Memory B cell (primary cell): Measurements from ENCODE around the gene GOLPH3L.
A peak's percentile ranks its signal among the peaks of the same experiment; 100 is the strongest.
"Not testable (repeated sequence)": the region's sequence is repeated elsewhere in the genome, so short reads cannot be mapped to it uniquely, and the experiment has no call there.

Experiments used
- ATAC-seq: fragments of 150-1000 bp; cut with Tn5 transposase; 2 replicates; pipeline ENCODE4 v1.10.0; 2021; ENCODE audit warnings: low read depth, mild to moderate bottlenecking, moderate library complexity
- DNase-seq, 2 donors: peaks; one replicate each; pipeline ENCODE4 v3.0.0; 2022; ENCODE audit warnings: low spot score in 2 of 2
- H3K27ac Mint-ChIP-seq: one replicate; pipeline ENCODE4 v1.8.0; 2022; ENCODE audit warnings: mild to moderate bottlenecking, moderate library complexity, mixed read lengths
- H3K27me3 Mint-ChIP-seq: one replicate; pipeline ENCODE4 v1.8.0; 2022; ENCODE audit warnings: mixed read lengths
- H3K36me3 Mint-ChIP-seq: one replicate; pipeline ENCODE4 v1.8.0; 2022; ENCODE audit warnings: mild to moderate bottlenecking, mixed read lengths
- H3K4me1 Mint-ChIP-seq: one replicate; pipeline ENCODE4 v1.8.0; 2022; ENCODE audit warnings: mixed read lengths
- H3K4me3 Mint-ChIP-seq: one replicate; pipeline ENCODE4 v1.8.0; 2022; ENCODE audit warnings: mild to moderate bottlenecking, moderate library complexity, mixed read lengths
- H3K9me3 Mint-ChIP-seq: one replicate; pipeline ENCODE4 v1.8.0; 2022; ENCODE audit warnings: mixed read lengths

Gene GOLPH3L

DNA sequence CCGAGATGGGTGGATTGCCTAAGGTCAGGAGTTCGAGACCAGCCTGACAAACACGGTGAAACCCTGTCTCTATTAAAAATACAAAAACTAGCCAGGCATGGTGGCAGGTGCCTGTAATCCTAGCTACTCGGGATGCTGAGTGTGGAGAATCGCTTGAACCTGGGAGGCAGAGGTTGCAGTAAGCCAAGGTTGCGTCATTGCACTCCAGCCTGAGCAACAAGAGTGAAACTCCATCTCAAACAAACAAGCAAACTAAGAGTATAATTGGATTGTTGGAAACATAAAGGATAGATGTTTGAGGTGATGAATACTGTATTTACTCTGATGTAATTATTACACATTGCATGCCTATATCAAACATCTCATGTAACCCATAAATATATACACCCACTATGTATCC is 58.5 kb downstream of the GOLPH3L start:
- H3K4me3 Mint-ChIP-seq, DNase-seq, ATAC-seq, H3K36me3 Mint-ChIP-seq, H3K27ac Mint-ChIP-seq, H3K27me3 Mint-ChIP-seq, H3K9me3 Mint-ChIP-seq: not testable (repeated sequence)
- H3K4me1 Mint-ChIP-seq: peaks cover 12% of the 10 kb centered on the region

GRCh38 chr1:150634839-150635622 is 61.9 kb downstream of the GOLPH3L start:
- H3K9me3 Mint-ChIP-seq, H3K27me3 Mint-ChIP-seq, DNase-seq, ATAC-seq, H3K36me3 Mint-ChIP-seq, H3K27ac Mint-ChIP-seq: not testable (repeated sequence)
- H3K4me3 Mint-ChIP-seq: peak overlapping the region; percentile 21
- H3K4me1 Mint-ChIP-seq: peaks cover 18% of the 10 kb centered on the region

GRCh38 chr1:150629115-150629928 is 67.6 kb downstream of the GOLPH3L start, which contains the start of gene ENSA:
Gene ENSA, minus strand, starts transcription at chr1:150629612. Its CDS starts 142 bp downstream, at chr1:150629470.
- peak; percentile 84 for ATAC-seq

DNA sequence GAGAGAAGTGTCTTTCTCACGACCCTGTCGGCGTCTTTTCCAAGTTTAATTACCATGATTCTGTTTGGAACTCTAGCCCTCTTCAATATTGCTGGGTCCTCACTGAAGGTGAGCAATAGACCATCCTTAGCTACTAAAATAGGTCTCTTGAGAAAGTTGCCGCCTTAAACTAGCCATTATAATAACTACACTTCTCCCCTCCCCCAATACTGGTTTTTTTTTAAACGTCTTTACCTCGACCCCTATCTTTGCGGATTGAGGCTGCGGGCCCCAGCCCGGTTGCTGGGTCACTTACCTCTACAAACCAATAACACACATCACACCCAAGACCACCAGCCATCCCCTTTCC is 68.2 kb downstream of the GOLPH3L start:
- no peak for DNase-seq
- Mint-ChIP-seq H3K4me1 (peaks cover 10% of the 10 kb centered on the region), H3K4me3 (no peak overlapping the region), H3K9me3 (no peaks in the 10 kb centered on the region), H3K27me3 (no peaks in the 10 kb centered on the region), H3K36me3 (peaks cover 14% of the 10 kb centered on the region), H3K27ac (no peak overlapping the region)
- no peak for ATAC-seq

More at GRCh38 chr1:150629115-150629928, 67.6 kb downstream of the GOLPH3L start, which contains the start of gene ENSA:
- peaks cover 10% of the 10 kb centered on the region for H3K4me1 Mint-ChIP-seq
- H3K4me3 Mint-ChIP-seq: no peak within 1 kb of the TSS
- H3K36me3 Mint-ChIP-seq: peaks cover 14% of the 10 kb centered on the region
- DNase-seq: peak; percentile 89 to 94
- no peaks in the 10 kb centered on the region for H3K27me3 Mint-ChIP-seq
- no peaks in the 10 kb centered on the region for H3K9me3 Mint-ChIP-seq
- H3K27ac Mint-ChIP-seq: no peak within 1 kb of the TSS

DNA sequence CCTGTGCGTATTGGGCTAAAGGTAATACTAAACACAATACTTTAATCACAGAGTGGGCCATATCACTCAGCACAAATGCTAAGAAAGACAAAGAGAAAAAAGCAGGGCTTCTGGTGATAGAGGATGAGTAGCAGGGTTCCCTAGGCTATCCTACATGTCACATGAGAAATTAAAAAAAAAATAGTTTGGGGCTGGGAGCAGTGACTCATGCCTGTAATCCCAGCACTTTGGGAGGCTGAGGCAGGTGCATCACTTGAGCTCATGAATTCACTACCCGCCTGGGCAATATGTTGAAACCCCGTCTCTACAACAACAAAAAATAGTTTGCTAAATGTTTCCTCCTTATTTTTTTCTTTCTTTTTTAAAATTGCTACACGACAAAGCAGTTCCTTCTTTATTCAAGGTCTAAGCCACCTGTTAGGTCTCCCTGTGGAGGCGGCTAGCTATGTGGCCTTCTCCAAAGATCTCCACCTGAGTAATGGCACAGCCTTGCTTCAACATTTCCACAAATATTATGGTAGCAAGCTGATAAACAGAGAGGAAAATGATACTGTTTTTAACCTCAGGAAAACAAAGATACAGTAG is 69.0 kb downstream of the GOLPH3L start:
- Mint-ChIP-seq H3K27ac (peak overlapping the region; percentile 15), H3K4me3 (peak overlapping the region; percentile 51), H3K9me3 (no peaks in the 10 kb centered on the region), H3K36me3 (peaks cover 17% of the 10 kb centered on the region), H3K27me3 (no peaks in the 10 kb centered on the region), H3K4me1 (peaks cover 10% of the 10 kb centered on the region)
- DNase-seq (no peak), ATAC-seq (no peak)

GRCh38 chr1:150626150-150626549 is 70.8 kb downstream of the GOLPH3L start:
- Mint-ChIP-seq H3K9me3 (no peaks in the 10 kb centered on the region), H3K4me3 (no peak overlapping the region), H3K4me1 (peaks cover 12% of the 10 kb centered on the region), H3K27me3 (no peaks in the 10 kb centered on the region), H3K27ac (peak overlapping the region; percentile 54), H3K36me3 (peaks cover 24% of the 10 kb centered on the region)
- no peak for ATAC-seq
- DNase-seq: no peak

- Mint-ChIP-seq H3K36me3 (peaks cover 29% of the 10 kb centered on the region), H3K4me1 (peaks cover 18% of the 10 kb centered on the region)
- H3K27ac Mint-ChIP-seq, H3K4me3 Mint-ChIP-seq, H3K27me3 Mint-ChIP-seq, DNase-seq, ATAC-seq, H3K9me3 Mint-ChIP-seq: not testable (repeated sequence)
These were observed 72.4 kb downstream of the GOLPH3L start for GRCh38 chr1:150624546-150624945.

- H3K4me1 Mint-ChIP-seq: peaks cover 21% of the 10 kb centered on the region
- not testable (repeated sequence) for H3K27ac Mint-ChIP-seq, H3K27me3 Mint-ChIP-seq, DNase-seq, H3K9me3 Mint-ChIP-seq, ATAC-seq
- peak overlapping the region; percentile 41 for H3K4me3 Mint-ChIP-seq
- H3K36me3 Mint-ChIP-seq: peaks cover 33% of the 10 kb centered on the region
These were observed 72.8 kb downstream of the GOLPH3L start for GRCh38 chr1:150624134-150624533.

DNA sequence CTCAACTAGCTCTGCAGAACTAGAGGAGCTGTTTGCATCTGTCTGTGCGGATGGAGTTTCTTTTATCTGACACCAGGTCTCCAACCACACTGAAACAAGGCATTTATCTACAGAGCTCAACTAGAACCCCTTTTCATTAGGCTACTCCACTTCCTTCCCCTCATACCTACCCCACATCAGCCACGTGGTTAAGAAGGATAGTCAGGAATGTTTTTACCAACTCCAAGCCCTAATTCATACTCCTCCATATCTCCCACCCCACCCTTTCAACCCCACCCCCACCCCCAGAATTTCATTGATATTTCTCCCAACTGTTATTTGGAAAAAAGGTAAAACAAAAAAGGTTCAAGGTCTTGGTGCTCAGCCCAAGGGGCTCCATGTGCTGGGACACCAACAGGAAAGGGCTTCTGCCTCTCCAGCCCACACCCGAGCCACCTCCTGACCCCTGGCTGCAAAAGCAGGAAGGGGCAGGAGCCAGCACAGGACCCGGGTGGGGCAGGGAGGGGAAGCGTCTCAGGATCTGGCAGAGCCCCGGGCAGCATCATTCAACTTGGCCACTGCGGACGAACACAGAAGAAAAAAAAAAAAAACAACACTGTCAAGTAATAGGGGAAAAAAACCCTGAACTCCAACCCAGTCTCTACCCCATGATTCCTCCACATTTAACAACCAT is 74.5 kb downstream of the GOLPH3L start:
- H3K9me3 Mint-ChIP-seq: no peaks in the 10 kb centered on the region
- H3K36me3 Mint-ChIP-seq: peaks cover 33% of the 10 kb centered on the region
- peak overlapping the region; percentile 84 for H3K27ac Mint-ChIP-seq
- no peak for DNase-seq
- ATAC-seq: no peak
- no peak overlapping the region for H3K4me3 Mint-ChIP-seq
- peaks cover 19% of the 10 kb centered on the region for H3K4me1 Mint-ChIP-seq
- no peaks in the 10 kb centered on the region for H3K27me3 Mint-ChIP-seq

DNA sequence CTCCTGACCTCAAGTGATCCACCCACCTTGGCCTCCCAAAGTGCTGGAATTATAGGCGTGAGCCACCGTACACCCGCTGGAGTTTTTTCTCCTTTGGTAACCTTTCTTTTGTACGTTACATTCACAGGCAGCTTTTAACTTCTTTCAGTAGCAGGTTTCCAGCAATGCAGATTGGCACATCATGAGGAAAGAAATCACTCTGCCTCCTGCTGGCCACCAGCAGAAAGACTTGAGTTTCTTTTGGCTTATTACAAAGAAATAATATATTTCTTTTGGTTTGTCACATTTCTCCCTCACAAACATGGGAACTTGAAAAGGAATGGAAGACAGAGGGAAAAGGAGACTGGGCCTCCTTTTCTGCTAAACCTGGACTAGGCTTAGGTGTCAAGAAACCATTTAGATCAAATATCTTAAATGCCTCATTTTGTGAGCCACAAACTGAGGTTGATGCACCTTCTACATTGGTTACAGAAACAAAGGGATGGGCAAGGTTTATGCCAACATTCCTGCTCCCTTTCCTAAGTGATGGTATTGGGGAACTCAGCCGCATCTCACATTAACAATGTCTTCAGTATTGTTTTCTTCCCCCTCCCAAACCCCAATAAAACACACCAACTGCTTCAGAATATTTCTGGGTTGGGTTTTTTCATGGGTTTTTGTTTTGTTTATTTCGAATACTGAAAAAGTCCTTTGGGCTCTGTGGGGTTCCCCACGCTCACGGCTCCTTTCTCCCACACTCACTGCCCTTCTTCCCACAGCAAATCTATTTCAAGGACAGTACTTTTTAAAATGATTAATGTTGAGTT is 75.3 kb downstream of the GOLPH3L start:
- Mint-ChIP-seq H3K36me3 (peaks cover 35% of the 10 kb centered on the region), H3K27me3 (no peaks in the 10 kb centered on the region), H3K27ac (peak overlapping the region; percentile 84), H3K9me3 (no peaks in the 10 kb centered on the region), H3K4me3 (peak overlapping the region; percentile 34), H3K4me1 (peaks cover 22% of the 10 kb centered on the region)
- ATAC-seq (peak; percentile 79), DNase-seq (peak; percentile 46 to 58)

DNA sequence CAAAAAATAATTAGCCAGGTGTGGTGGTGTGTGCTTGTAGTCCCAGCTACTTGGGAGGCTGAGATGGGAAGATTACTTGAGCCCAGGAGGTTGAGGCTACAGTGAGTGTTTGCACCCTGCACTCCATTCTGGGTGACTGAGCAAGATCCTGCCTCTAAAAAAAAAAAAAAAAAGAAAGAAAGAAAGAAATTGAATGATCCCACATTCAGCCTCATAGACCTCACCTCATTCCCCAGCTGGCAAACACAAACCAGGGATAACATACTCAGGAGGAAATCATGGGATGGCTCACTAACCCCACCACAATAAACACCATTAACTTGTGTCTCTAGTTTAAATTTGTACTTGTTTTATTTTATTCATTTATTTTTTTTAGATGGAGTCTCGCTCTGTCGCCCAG is 76.0 kb downstream of the GOLPH3L start:
- Mint-ChIP-seq H3K9me3 (no peaks in the 10 kb centered on the region), H3K36me3 (peaks cover 36% of the 10 kb centered on the region), H3K4me3 (peak overlapping the region; percentile 14), H3K27ac (peak overlapping the region; percentile 84), H3K4me1 (peaks cover 22% of the 10 kb centered on the region), H3K27me3 (no peaks in the 10 kb centered on the region)
- no peak for ATAC-seq
- DNase-seq: no peak

DNA sequence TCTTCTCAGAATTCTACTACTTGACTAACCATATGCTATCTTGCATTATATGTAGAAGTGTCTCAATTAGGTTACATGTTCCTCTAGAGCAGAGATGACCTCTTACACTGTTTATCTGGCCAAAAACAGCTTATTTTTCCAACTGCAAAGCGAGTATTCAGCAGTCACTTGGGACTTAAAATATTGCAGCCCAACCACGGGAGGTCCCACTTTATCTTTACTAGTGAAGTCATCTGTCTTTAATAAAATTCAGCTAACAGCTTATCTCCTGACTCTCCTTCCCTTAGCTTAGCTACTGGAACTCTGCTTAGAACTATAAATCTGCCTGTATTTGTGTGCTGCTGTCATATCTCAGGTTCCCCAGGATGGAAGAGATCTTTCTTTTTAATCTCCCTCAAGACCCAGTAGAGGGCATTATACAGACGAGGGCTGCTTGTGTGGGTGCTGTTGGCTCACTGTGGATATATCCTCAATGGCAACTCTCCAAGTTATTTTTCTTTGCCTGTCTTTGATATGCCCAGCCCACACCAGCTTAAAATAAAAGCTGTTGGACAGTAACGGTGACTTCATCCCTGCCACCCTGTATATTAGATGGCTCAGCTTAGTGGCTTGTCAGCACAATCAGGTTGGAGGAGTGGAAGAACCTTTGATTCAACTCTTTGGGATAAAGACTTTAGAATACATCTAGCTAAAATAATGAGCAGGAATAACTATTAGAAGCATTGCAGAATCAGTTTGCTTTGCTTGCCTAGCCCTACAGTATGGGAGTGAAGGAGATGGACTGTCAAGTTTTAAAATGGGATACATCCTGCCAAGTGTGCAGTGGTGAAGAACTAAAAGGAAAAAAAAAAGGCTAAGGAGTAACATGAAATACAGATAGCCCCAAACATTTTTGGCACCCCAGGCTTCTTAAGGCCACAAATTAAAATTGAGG is 77.1 kb downstream of the GOLPH3L start:
- peaks cover 24% of the 10 kb centered on the region for H3K4me1 Mint-ChIP-seq
- H3K4me3 Mint-ChIP-seq: peak overlapping the region; percentile 19
- ATAC-seq: peak; percentile 64

More for the DNA sequence above, 77.1 kb downstream of the GOLPH3L start:
- Mint-ChIP-seq H3K27ac (peak overlapping the region; percentile 84), H3K9me3 (no peaks in the 10 kb centered on the region), H3K27me3 (no peaks in the 10 kb centered on the region), H3K36me3 (peaks cover 36% of the 10 kb centered on the region)
- no peak for DNase-seq
